H1 (cell line): ENCODE data around the gene SHLD1. TPM values are rescaled to one million over a fixed set of nuclear protein-coding genes. Genes with fewer than 3 reads are reported as not detected.

Experiments used
- CTCF ChIA-PET: fragments of 300-600 bp; sonication (Branson Sonifier 250); formaldehyde crosslinking; loops from one replicate; lab custom pipeline; 2021; ENCODE audit not compliant: partially characterized antibody; lab: Charles Lee
- POLR2A ChIA-PET: fragments of 300-600 bp; sonication (Branson Sonifier 250); formaldehyde crosslinking; loops from one replicate; lab custom pipeline; 2021; ENCODE audit warnings: inconsistent platforms; ENCODE audit not compliant: partially characterized antibody; lab: Charles Lee
- DNase-seq, 2 experiments: peaks; one replicate each; pipeline versions ENCODE4 v3.0.0 to v3.0.0-alpha.2; 2010 to 2022; ENCODE audit warnings: low spot score in 2 of 2, low read depth in 1 of 2, mixed read lengths in 1 of 2
- FAIRE-seq: peaks from 2 replicates; lab custom pipeline; 2011; peaks lifted over from hg19 to GRCh38; lab: Jason Lieb, UNC
- H2AFZ ChIP-seq: 2 replicates; pipeline ENCODE4 v1.8.1; 2012; ENCODE audit warnings: low read length, inconsistent platforms
- H2AK5ac ChIP-seq: 2 replicates; pipeline ENCODE4 v1.6.1; 2013; ENCODE audit warnings: low read depth, low read length
- H2BK120ac ChIP-seq: replicated peaks from 2 replicates; pipeline ENCODE3; 2013; ENCODE audit warnings: low read depth, low read length, inconsistent platforms
- H2BK12ac ChIP-seq: 2 replicates; pipeline ENCODE4 v1.6.1; 2013; ENCODE audit warnings: low read depth, low read length
- H2BK15ac ChIP-seq: 2 replicates; pipeline ENCODE4 v1.6.1; 2013; ENCODE audit warnings: low read length
- H2BK20ac ChIP-seq: 2 replicates; pipeline ENCODE4 v1.6.1; 2013; ENCODE audit warnings: low read length
- H2BK5ac ChIP-seq: 2 replicates; pipeline ENCODE4 v1.6.1; 2013; ENCODE audit warnings: low read depth, low read length
- H3K14ac ChIP-seq: 2 replicates; pipeline ENCODE4 v1.6.1; 2013; ENCODE audit warnings: inconsistent platforms; ENCODE audit not compliant: insufficient read length
- H3K18ac ChIP-seq: 2 replicates; pipeline ENCODE4 v1.6.1; 2013; ENCODE audit warnings: low read length; ENCODE audit errors: extremely low read depth
- H3K23ac ChIP-seq: 2 replicates; pipeline ENCODE4 v1.6.1; 2013; ENCODE audit warnings: inconsistent platforms; ENCODE audit not compliant: insufficient read length
- H3K23me2 ChIP-seq: 2 replicates; pipeline ENCODE4 v1.6.1; 2013; ENCODE audit warnings: low read depth, low read length
- H3K27ac ChIP-seq: 2 replicates; pipeline ENCODE4 v1.6.1; 2011; ENCODE audit warnings: low read depth, low read length, inconsistent platforms
- H3K27me3 ChIP-seq, 4 experiments: replicated peaks in 1 of 4; 1 replicate in 1 of 4; 2 replicates in 3 of 4; pipeline versions ENCODE4 v1.6.1 to v1.8.1; 2011 to 2013; ENCODE audit warnings: low read length in 3 of 4, mild to moderate bottlenecking in 3 of 4, inconsistent platforms in 2 of 4, mixed read lengths in 2 of 4, moderate library complexity in 1 of 4; ENCODE audit not compliant: control insufficient read depth in 3 of 4, insufficient read depth in 3 of 4; ENCODE audit errors: extremely low read depth in 1 of 4
- H3K36me3 ChIP-seq, 4 experiments: 2 replicates each; pipeline versions ENCODE4 v1.6.1 to v1.8.1; 2011 to 2013; ENCODE audit warnings: mild to moderate bottlenecking in 4 of 4, low read length in 3 of 4, moderate library complexity in 2 of 4, control low read depth in 1 of 4, inconsistent platforms in 1 of 4; ENCODE audit not compliant: insufficient read depth in 4 of 4, control insufficient read depth in 2 of 4
- H3K4ac ChIP-seq: replicated peaks from 2 replicates; pipeline ENCODE3; 2013; ENCODE audit warnings: low read length, low read depth, mixed read lengths, inconsistent platforms; ENCODE audit not compliant: insufficient read length
- H3K4me1 ChIP-seq, 4 experiments: replicated peaks in 1 of 4; 1 replicate in 1 of 4; 2 replicates in 3 of 4; pipeline versions ENCODE4 v1.6.1 to v1.8.1; 2011 to 2013; ENCODE audit warnings: low read length in 3 of 4, inconsistent platforms in 2 of 4, mixed read lengths in 1 of 4; ENCODE audit not compliant: insufficient read depth in 4 of 4, control insufficient read depth in 3 of 4
- H3K4me2 ChIP-seq, 2 experiments: 2 replicates each; pipeline versions ENCODE4 v1.6.1 to v1.8.1; 2011 to 2013; ENCODE audit warnings: low read depth in 2 of 2, low read length in 2 of 2, control low read depth in 1 of 2, inconsistent platforms in 1 of 2, mild to moderate bottlenecking in 1 of 2; ENCODE audit not compliant: insufficient read depth in 1 of 2
- H3K4me3 ChIP-seq, 4 experiments: fragments of 200-600, 300-600 bp in 1 of 4; sonication (generic), shearing (Covaris generic), sonication (Bioruptor Twin) in 1 of 4; 2 replicates each; pipeline versions ENCODE4 v1.5.1 to v1.8.1; 2011 to 2016; ENCODE audit warnings: low read length in 4 of 4, low read depth in 3 of 4, control low read depth in 2 of 4, inconsistent platforms in 2 of 4, mild to moderate bottlenecking in 2 of 4, mixed read lengths in 1 of 4, moderate library complexity in 1 of 4; ENCODE audit not compliant: insufficient read depth in 2 of 4; ENCODE audit errors: extremely low read depth in 1 of 4
- H3K56ac ChIP-seq: replicated peaks from 2 replicates; pipeline ENCODE3; 2013; ENCODE audit warnings: low read depth, mild to moderate bottlenecking, mixed read lengths, low read length, inconsistent platforms; ENCODE audit not compliant: insufficient read length
- H3K79me1 ChIP-seq: 2 replicates; pipeline ENCODE4 v1.6.1; 2013; ENCODE audit warnings: low read depth, low read length, control low read depth
- H3K79me2 ChIP-seq, 2 experiments: 2 replicates each; pipeline versions ENCODE4 v1.6.1 to v1.8.1; 2012 to 2013; ENCODE audit warnings: low read length in 2 of 2, mild to moderate bottlenecking in 2 of 2, inconsistent platforms in 1 of 2; ENCODE audit not compliant: insufficient read depth in 2 of 2, control insufficient read depth in 1 of 2
- H3K9ac ChIP-seq, 4 experiments: replicated peaks in 1 of 4; 1 replicate in 1 of 4; 2 replicates in 3 of 4; pipeline versions ENCODE4 v1.6.1 to v1.8.1; 2011 to 2013; ENCODE audit warnings: low read depth in 3 of 4, low read length in 3 of 4, control low read depth in 2 of 4, mild to moderate bottlenecking in 2 of 4, moderate library complexity in 2 of 4, inconsistent platforms in 1 of 4; ENCODE audit errors: extremely low read depth in 1 of 4
- H3K9me3 ChIP-seq, 2 experiments: 2 replicates each; pipeline versions ENCODE4 v1.6.1 to v1.8.1; 2012 to 2013; ENCODE audit warnings: mild to moderate bottlenecking in 2 of 2, moderate library complexity in 2 of 2, control low read depth in 1 of 2, inconsistent platforms in 1 of 2, low read depth in 1 of 2, low read length in 1 of 2, mixed read lengths in 1 of 2; ENCODE audit not compliant: insufficient read depth in 2 of 2
- H4K20me1 ChIP-seq, 2 experiments: replicated peaks in 1 of 2; 2 replicates each; pipeline versions ENCODE3 to v1.8.1; 2011 to 2013; ENCODE audit warnings: inconsistent platforms in 2 of 2, low read length in 2 of 2, mild to moderate bottlenecking in 1 of 2; ENCODE audit not compliant: insufficient read depth in 2 of 2, control insufficient read depth in 1 of 2
- H4K5ac ChIP-seq: 2 replicates; pipeline ENCODE4 v1.6.1; 2013; ENCODE audit warnings: low read length, low read depth, mixed read lengths, inconsistent platforms; ENCODE audit not compliant: insufficient read length
- H4K8ac ChIP-seq: 2 replicates; pipeline ENCODE4 v1.8.0; 2013; ENCODE audit warnings: mild to moderate bottlenecking, moderate library complexity, low read length, inconsistent platforms; ENCODE audit not compliant: insufficient read depth; ENCODE audit errors: extremely low read depth
- H4K91ac ChIP-seq: replicated peaks from 2 replicates; pipeline ENCODE3; 2013; ENCODE audit warnings: low read length, mixed read lengths, inconsistent platforms; ENCODE audit not compliant: insufficient read length
- CREB1 ChIP-seq: IDR thresholded peaks from 2 replicates; pipeline ENCODE4 v1.6.1; 2012; ENCODE audit warnings: inconsistent platforms
- EZH2 ChIP-seq: fragments of 200-600 bp; sonication (generic); IDR thresholded peaks from 2 replicates; pipeline ENCODE4 v1.7.1; 2012; ENCODE audit warnings: low read depth, mild to moderate bottlenecking, moderate library complexity, low read length, inconsistent platforms; ENCODE audit not compliant: severe bottlenecking
- FOSL1 ChIP-seq: IDR thresholded peaks from 2 replicates; pipeline ENCODE4 v1.6.1; 2011; ENCODE audit warnings: mild to moderate bottlenecking, low read depth, low read length, moderate library complexity; ENCODE audit not compliant: insufficient read depth
- NANOG ChIP-seq: IDR thresholded peaks from 2 replicates; pipeline ENCODE4 v1.6.1; 2011; ENCODE audit warnings: low read length, low read depth, mild to moderate bottlenecking, inconsistent platforms; ENCODE audit not compliant: insufficient read depth, poor library complexity, severe bottlenecking
- POLR2AphosphoS5 ChIP-seq: IDR thresholded peaks from 2 replicates; pipeline ENCODE4 v1.6.1; 2011; ENCODE audit warnings: low read depth, low read length
- SIRT6 ChIP-seq: IDR thresholded peaks from one replicate; pipeline ENCODE4 v1.7.1; 2012; ENCODE audit warnings: low read length, inconsistent platforms
- SIX5 ChIP-seq: IDR thresholded peaks from 2 replicates; pipeline ENCODE4 v1.6.1; 2011; ENCODE audit warnings: mild to moderate bottlenecking, low read depth, low read length
- SP1 ChIP-seq: IDR thresholded peaks from 2 replicates; pipeline ENCODE4 v1.6.1; 2011; ENCODE audit warnings: low read depth, low read length
- TAF1 ChIP-seq: IDR thresholded peaks from 2 replicates; pipeline ENCODE4 v1.6.1; 2011; ENCODE audit warnings: mild to moderate bottlenecking, low read depth, low read length
- TEAD4 ChIP-seq: IDR thresholded peaks from 2 replicates; pipeline ENCODE4 v1.6.1; 2012; ENCODE audit warnings: low read depth, low read length, inconsistent platforms, mixed read lengths
- WGBS, 2 experiments: shearing (Covaris generic) in 1 of 2; methylation state at CpG; one replicate each; pipeline versions ENCODE4 v1.1.6 to v1.1.7; 2013 to 2015; ENCODE audit warnings: low lambda C conversion rate in 2 of 2, mixed read lengths in 2 of 2, inconsistent platforms in 1 of 2, low coverage in 1 of 2, missing lambda C conversion rate in 1 of 2; ENCODE audit not compliant: insufficient replicate concordance in 2 of 2, insufficient coverage in 1 of 2, insufficient read length in 1 of 2; ENCODE audit errors: extremely low coverage in 1 of 2, missing lambda C conversion rate in 1 of 2; 5-methylcytosine and 5-hydroxymethylcytosine counted together
- polyA plus RNA-seq, 7 experiments: library from polyadenylated mRNA; depleted of rRNA in 3 of 7; stranded (reverse) in 5 of 7; unstranded in 2 of 7; fragments of >200 nt in 5 of 7; fragments of 200-250 nt in 2 of 7; gene quantifications; 1 replicate in 5 of 7; 2 replicates in 1 of 7; 4 replicates in 1 of 7; pipeline versions ENCODE4 v1.2.1 to v1.2.3, GENCODE V29; 2011 to 2013; ENCODE audit warnings: missing spikeins in 2 of 7, mixed read lengths in 2 of 7
- total RNA-seq: library from RNA; stranded (reverse); fragmentation: NEBNext Ultra II Directional; extraction: Animal tissue kit (Norgen Biotek cat#: 25700); gene quantifications from 2 replicates; pipeline ENCODE4 v1.2.1, GENCODE V29; 2021
- TF ChIP-seq, protein P1 (sequence below): IDR thresholded peaks from 2 replicates; pipeline ENCODE4 v1.6.1; 2012; ENCODE audit warnings: inconsistent platforms
- TF ChIP-seq, protein P2 (sequence below), 3 experiments: IDR thresholded peaks; 1 replicate in 2 of 3; 2 replicates in 1 of 3; pipeline versions ENCODE4 v1.5.1 to v1.6.1; 2011; ENCODE audit warnings: low read length in 3 of 3, mild to moderate bottlenecking in 3 of 3, inconsistent platforms in 2 of 3, low read depth in 1 of 3, moderate library complexity in 1 of 3; ENCODE audit not compliant: insufficient read depth in 1 of 3; ENCODE audit errors: control extremely low read depth in 1 of 3

The SHLD1 gene
- total and polyA plus RNA-seq, 2 of the 8 experiments (the other 6 are each of a cell fraction or from before 2014, with no cell fraction given) = 4.2 to 6.5 TPM

DNA sequence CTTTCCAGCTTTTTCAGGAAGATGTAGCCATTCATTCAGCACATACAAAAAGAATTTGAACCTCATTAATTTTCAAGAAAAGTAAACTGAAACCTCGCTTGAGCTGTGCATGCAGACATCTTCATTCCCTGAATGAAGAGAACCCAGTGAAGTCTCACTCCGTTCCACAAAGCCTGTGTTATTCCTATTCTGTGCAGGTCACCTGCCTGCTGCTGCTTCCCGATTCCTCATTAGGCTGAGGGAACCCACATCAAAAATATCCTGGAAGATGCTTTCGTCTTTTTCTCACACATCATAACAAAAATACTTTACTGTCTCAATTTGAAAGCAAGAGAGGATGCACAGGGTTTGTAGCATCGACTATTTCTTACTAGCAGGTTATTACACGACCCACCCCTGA, 160.0 kb downstream of the SHLD1 start:
- DNase-seq (no peak), FAIRE-seq (no peak)
- H3K4me3 ChIP-seq = no peak overlapping the region
- H2AFZ ChIP-seq = 0 out of 2 replicates have a peak overlapping the region, but pooled peaks have one; percentile 12
- H4K8ac ChIP-seq = no peak overlapping the region
- H3K27ac ChIP-seq = no peak overlapping the region
- no peak overlapping the region for H2BK120ac ChIP-seq
- H2BK12ac ChIP-seq = no peak overlapping the region
- no peaks in the 10 kb centered on the region for H3K79me1 ChIP-seq
- no peaks in the 10 kb centered on the region for H4K20me1 ChIP-seq
- no peak overlapping the region for H3K4ac ChIP-seq
- H3K14ac ChIP-seq = no peak overlapping the region
- H3K9me3 ChIP-seq = no peaks in the 10 kb centered on the region
- no peak overlapping the region for H3K18ac ChIP-seq
- CTCF ChIA-PET = interaction anchor here (1.3 kb wide), 1 partner anchor 26 kb away, joined by 4 read pairs; no protein-coding TSS in a partner anchor
- no peak overlapping the region for H3K56ac ChIP-seq
- H4K91ac ChIP-seq = no peak overlapping the region
- no peak overlapping the region for H3K23ac ChIP-seq
- POLR2A ChIA-PET = no interaction called here
- H3K23me2 ChIP-seq = peaks cover 5% of the 10 kb centered on the region; the same call in 1 of the 2 replicates
- no peaks in the 10 kb centered on the region for H3K79me2 ChIP-seq
- no peak overlapping the region for H4K5ac ChIP-seq
- H3K9ac ChIP-seq = no peak overlapping the region; a peak in 1 of 7 replicates
- no peaks in the 10 kb centered on the region for H3K36me3 ChIP-seq
- H2BK5ac ChIP-seq = no peak overlapping the region
- H3K27me3 ChIP-seq = no peaks in the 10 kb centered on the region; a peak in 1 of 7 replicates
- peaks cover 0 to 3% (median 0%) of the 10 kb centered on the region in 4 experiments; a peak in 1 of 7 replicates for H3K4me1 ChIP-seq
- no peak overlapping the region for H2AK5ac ChIP-seq
- 79% methylated on average over 6 of the region's 6 CpGs; no CpG with 5 or more reads in 1 of the 2 experiments for WGBS, 2 experiments
- H3K4me2 ChIP-seq = no peak overlapping the region; a peak in 1 of 4 replicates
- H2BK15ac ChIP-seq = no peak overlapping the region
- no peak overlapping the region for H2BK20ac ChIP-seq
- no peak for TF ChIP-seq SP1
- TF ChIP-seq, protein P1, sequence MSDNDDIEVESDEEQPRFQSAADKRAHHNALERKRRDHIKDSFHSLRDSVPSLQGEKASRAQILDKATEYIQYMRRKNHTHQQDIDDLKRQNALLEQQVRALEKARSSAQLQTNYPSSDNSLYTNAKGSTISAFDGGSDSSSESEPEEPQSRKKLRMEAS = no peak
- TF ChIP-seq SIX5 = no peak
- TF ChIP-seq, protein P2, sequence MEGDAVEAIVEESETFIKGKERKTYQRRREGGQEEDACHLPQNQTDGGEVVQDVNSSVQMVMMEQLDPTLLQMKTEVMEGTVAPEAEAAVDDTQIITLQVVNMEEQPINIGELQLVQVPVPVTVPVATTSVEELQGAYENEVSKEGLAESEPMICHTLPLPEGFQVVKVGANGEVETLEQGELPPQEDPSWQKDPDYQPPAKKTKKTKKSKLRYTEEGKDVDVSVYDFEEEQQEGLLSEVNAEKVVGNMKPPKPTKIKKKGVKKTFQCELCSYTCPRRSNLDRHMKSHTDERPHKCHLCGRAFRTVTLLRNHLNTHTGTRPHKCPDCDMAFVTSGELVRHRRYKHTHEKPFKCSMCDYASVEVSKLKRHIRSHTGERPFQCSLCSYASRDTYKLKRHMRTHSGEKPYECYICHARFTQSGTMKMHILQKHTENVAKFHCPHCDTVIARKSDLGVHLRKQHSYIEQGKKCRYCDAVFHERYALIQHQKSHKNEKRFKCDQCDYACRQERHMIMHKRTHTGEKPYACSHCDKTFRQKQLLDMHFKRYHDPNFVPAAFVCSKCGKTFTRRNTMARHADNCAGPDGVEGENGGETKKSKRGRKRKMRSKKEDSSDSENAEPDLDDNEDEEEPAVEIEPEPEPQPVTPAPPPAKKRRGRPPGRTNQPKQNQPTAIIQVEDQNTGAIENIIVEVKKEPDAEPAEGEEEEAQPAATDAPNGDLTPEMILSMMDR (IDR thresholded peaks at IDR 0.05; ENCODE audit: control extremely low read depth in 1 of 3, insufficient read depth in 1 of 3, low read depth in 1 of 3, low read length in 3 of 3) = no peak
- no peak for TF ChIP-seq TEAD4
- TF ChIP-seq FOSL1 = no peak
- TF ChIP-seq NANOG = no peak
- TF ChIP-seq CREB1 = no peak
- no peak for TF ChIP-seq SIRT6
- TF ChIP-seq TAF1 = no peak
- TF ChIP-seq EZH2 = no peak
- TF ChIP-seq POLR2AphosphoS5 = no peak
